ENCODE results near the gene MYOC.
"Not testable (repeated sequence)": the region's sequence is repeated elsewhere in the genome, so short reads cannot be mapped to it uniquely, and the experiment has no call there.

The MYOC gene

DNA sequence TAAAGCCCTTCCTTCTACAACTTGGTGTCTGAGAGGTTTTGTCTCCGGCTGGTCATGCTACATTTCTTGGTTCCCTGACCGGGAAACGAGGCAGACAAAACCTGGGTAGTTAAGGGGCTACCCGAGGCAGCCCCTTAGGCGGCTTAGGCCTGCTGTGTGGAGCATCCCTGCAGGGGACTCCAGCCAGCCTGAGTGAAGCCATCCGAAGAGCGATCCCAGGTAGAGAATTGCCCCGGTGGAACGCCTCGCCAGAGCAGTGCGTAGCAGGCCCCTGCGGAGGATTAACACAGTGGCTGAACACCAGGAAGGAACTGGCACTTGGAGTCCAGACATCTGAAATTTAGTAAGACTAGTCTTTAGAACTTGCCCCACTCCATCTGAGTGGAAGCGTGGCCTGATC is 51.6 kb downstream of the MYOC start:
- DNase-seq, result no peak

DNA sequence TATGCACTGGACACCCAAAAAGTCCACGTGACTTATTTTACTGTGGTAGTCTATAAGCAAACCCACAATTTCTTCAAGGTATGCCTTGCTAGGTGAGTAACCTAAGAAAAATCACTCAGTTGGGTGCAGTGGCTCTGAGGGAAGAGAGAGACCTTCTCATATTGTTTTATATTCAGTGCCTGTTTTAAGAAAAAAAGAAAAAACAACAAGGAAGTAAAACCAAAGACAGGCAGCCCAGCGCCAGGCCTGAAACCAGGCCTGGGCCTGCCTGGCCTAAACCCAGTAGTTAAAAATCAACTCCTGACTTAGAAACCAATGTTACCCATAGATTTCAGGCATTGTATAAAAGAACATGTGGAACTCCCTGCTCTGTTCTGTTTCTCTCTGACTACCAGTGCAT is 52.2 kb downstream of the MYOC start:
- not testable (repeated sequence) for DNase-seq

DNA sequence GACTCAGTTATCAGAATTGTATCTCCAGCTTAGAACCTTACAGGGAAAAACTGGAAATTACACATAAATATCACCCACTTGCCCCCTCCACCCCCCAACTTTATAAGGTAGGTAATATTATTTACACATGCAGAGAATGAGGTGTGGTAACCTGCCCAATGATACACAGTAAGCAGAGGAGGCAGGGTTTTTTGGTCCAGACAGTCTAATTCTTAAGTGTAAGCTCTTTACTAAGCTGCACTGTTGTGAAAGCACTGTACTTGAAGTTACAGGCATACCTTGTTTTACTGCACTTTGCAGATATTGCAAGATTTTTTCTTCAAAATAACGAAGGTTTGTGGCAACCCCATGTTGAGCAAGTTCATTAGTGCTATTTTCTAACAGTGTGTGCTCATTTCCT is 55.3 kb downstream of the MYOC start:
- DNase-seq, result no peak

DNA sequence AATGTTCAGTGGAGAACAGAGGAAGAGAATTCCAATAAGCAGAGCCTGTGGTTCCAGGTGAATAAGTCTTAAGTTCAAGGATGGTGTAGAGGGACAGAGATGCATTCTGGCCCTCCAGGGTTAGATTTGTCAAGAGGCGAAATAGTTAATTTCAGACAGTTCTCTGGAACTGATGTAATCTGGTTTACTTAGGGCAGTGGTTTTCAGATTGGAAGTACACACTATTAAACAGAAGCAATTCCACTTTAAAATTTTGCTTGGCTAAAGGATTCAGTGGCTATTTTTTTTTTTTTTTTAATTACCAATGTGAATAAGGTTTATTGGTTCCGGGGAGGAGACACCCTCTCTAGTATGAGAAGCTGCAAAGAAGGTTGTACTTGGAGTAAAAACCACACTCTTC is 55.8 kb downstream of the MYOC start:
- DNase-seq, result no peak

DNA sequence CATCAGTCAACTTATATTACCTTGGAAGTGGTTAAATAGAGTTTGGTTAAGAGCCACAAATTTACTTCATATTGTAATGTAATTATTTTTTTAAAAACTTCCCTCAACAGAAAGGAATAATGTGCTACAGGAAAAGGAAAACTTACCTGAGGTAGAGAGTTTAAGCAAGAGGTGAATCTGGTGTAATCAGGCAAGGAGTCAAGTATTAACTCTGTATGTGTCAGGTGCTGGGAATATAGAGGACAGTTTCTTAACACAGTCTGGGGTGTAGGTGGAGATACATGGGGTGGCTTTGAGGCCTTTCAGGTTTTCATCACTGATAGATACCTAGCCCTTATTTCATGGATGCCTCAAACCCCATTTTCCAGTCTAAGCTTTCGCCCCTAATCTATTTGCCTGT is 56.4 kb downstream of the MYOC start:
- no peak for DNase-seq

DNA sequence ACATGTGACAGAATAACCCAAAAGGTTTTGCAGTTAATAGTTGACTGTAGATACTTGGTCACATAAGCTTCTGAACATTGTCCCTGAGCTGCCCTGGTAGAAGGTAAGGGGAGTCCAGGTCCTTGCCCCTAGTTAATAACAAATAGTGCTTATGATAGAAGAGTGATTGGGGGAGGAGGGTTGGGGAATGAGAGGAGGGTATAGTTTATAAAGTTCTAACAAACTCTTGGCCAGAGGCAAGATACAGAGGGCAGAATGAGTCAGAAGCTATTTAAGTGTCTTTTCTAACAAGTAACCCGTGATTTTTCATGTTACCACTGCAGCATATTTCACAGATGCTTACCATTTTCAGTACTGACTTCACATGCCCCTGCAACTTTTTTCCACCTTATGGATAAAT is 57.2 kb downstream of the MYOC start:
- DNase-seq, result no peak

DNA sequence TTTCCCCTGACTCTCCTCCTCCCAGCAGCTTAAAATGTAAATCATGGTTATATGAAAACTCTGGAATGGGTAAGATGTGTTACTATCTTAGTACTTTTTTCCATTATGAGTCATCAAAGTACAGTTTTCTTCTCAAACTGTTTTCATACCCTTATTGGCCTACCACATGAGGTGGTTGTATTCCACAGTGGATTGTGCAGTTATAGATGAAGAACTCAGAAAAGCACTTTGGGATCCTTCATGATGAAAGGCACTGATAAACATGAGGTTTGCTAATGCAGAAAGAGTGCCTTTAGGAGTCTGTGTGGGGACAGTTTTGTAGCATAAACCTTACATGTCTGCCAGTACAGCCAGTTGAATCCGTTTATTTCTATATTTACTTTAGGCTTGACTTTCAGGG is 62.5 kb downstream of the MYOC start:
- no peak for DNase-seq

DNA sequence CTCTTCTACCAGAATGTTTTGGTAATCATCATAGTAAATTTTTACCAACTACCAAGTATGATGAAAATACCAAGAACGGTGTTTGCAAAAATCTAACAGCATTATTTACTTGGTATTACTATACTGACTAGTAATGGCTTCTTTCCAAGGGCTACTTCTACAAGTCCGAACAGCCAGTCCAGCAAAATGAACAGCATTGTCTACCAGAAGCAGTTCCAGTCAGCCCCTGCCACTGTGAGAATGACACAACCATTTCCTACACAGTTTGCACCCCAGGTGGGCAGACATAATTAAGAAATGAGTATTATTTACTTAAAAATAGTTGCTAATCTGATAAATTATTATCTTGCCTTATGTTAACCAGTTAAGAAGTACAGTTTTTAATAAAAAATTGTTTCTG is 64.3 kb downstream of the MYOC start:
- no peak for DNase-seq

DNA sequence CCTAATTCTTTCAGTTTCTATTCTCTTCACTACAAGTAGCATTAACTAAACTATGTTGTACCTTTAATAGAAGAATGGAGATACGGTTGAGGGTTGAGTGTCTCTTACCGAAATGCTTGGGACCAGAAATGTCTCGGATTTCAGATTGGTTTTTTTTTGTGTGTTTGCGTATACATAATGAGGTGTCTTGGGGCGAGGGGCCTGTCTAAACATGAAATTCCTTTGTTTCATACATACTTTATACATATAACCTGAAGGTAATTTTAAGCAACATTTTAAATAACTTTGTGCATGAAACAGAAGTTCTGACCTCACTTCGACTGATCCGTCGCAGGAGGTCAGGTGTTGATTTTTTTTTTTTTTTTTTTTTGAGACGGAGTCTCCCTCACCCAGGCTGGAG is 66.8 kb downstream of the MYOC start:
- DNase-seq, result no peak

All from activated T-cell treated with anti-CD3 and anti-CD28 coated beads, Interleukin-2, amount 50 U/mL, for 1 hour (primary cell).